Midbrain (tissue), 1 donor: ENCODE results near the gene USP6NL.

Experiments
- DNase-seq: peaks from one replicate; lab custom pipeline; 2025; lab: John Stamatoyannopoulos, UW

The USP6NL gene

DNA sequence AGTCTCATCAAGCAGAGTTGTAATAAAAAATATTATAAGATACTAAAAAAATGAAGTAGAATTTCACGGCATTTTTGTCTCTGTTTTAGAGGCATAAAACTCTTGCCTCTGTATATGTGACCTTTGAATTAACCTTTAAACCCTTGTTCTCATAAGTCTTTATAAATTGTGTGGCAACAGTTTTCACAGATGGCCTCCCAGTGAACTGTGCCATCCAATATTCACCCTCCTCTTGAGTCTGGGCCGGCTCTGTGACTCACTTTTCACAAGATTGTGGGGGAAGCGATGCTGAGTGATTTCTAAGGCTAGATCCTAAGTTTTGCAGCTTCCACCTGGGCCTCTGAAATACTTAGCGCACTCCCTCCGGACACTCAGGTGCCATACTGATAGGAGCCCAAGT is 4.6 kb upstream of the USP6NL start:
- DNase-seq, result no peak

DNA sequence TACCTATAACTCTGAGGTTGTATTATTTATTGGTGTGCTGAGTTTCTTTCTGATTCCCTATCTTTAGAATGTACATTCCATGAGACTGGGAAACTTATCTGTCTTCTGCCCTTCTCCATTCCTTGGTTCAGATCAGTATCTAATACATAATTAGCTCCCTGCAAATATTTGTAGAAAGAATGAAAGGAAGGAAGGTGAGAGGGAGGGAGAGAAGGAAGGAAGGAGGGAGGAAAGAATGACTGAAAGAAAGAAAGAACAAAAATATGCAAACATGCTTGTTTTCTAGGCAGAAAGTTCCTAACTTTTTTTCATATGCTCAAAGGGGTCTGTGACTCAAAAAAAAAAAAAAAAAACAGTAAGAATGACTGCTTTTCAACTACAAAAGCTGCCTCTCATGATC is 3.9 kb upstream of the USP6NL start:
- no peak for DNase-seq

DNA sequence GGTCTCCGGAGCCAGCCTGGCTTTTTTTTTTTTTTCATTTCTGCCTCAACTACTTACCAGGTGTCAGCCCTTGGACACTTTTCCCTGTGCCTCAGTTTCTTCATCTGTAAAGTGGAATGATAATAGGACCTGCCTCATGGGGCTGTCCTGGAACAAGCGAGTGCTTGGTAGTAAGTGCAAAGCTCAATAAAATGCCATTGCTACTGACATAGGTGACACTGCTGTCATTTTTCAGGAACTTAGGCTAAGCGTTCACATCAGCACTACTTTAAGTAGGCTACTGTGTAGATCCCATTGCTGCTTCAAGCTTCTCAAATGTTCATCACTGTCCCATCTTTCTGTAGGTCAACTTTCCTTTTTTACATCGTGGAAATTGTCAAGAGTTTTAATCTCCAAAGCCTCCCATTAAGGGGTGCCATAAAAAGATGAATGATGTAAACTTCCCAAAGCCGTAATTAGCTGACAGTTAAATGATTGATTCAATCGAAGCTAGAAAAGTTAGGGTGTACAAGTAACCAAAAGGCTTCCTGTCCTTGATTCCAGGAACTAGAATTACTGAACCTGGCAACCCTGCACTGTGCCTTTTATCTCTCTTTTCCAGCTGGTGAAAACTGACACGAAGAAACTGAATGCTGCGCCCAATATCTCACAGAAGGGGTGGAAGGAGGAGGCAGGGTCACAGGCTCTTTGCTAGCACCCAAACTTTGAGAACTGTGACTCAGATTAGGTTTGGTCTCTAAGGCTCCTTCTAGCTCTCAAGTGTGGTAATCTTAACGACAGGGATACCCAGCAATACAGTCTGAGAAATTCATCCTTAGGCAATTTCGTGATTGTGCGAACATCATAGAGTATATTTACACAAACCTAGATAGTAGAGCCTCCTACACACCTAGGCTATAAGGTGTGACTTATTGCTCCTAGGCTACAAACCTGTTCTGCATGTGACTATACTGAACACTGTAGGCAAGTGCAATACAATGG is 861 bp upstream of the USP6NL start:
- DNase-seq, result no peak

DNA sequence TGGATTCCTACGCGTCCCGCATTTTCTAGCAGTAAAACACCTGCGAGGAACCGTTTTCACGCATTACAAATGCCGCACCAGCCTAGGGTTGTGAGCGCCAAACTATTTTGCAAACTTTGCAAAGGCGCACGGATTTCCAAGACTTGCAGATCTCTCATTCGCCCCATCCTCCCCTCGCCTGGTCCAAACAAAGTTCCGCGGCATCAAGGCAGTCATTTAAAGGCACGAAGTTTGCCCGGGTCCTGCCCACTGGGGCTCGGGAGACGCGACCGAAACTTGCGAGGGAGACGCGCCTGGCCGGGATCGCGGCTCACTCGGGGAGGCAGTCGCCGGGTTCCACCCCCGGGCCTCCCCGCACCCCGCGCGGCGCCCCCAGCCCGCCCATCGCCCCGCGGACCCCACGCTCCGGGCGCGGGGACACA is 613 bp downstream of the USP6NL start:
- DNase-seq, result no peak

DNA sequence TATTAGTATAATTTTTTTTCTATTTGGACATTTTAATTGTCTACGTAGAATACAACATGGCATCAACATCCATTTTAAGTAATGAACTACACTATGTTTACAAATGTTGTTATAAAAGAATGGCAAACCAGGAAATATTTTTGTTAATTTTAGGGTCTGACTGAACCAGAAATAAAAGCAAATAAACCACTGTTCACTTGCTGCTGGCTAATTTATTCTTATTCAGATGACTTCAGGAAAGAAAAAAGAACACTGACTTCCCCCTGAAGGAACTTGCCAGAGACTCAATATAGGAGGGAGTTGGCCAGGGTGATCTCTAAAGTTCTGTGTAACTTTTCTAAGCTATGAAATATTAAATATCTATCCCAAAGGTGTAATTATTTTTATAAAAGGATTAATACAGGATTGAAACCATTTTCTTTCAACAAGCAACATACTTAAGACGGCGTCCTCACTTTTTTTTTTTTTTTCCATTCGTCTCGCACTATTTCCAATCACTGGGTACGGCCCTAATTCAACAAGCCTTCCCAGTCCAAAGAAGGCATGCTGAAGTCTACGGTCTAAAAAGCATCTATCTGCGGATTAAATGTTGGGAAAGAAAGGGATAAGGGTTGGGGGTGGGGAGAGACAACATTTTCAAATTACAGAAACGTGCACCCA is 1.2 kb downstream of the USP6NL start:
- peak; percentile 17 for DNase-seq

DNA sequence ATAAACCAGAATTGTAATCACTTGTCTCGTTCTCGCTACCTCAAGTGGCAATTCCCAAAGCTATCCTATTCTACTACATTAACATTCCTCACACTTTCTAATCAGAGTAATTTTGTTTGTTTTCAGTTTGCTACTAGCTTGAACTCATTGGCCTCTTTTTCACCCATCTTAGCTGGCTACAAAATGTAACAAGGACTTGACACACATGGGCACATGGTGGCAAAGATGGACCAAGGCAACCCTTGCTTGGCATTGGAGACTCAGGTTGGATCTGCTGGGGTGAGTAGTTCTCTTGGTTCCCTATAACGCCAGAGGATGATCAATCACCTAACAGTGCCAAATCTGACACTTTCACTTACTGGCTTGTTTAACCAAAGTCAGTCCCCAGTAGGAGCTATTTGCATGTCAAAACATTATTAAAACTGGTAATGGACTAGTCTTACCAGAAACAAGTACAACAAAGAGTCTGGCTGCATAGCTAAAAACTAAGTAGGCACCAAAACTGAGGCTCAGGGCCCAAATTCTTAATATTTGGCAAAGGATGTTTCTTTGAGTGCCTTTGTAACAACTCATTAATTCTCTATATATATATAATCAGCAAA is 1.9 kb downstream of the USP6NL start:
- DNase-seq, result no peak

DNA sequence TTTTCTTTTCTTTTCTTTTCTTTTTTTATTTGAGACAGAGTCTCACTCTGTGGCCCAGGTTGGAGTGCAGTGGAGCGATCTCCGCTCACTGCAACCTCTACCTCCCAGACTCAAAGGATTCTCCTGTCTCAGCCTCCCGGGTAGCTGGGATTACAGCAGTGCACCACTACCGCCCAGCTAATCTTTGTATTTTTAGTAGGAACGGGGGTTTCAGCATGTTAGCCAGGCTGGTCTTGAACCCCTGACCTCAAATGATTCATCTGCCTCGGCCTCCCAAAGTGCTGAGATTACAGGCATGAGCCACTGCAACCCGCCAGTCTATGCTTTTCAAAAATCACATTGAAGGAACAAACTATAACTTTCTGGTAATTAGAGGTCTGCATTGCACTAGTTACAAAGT is 2.4 kb downstream of the USP6NL start:
- no peak for DNase-seq

DNA sequence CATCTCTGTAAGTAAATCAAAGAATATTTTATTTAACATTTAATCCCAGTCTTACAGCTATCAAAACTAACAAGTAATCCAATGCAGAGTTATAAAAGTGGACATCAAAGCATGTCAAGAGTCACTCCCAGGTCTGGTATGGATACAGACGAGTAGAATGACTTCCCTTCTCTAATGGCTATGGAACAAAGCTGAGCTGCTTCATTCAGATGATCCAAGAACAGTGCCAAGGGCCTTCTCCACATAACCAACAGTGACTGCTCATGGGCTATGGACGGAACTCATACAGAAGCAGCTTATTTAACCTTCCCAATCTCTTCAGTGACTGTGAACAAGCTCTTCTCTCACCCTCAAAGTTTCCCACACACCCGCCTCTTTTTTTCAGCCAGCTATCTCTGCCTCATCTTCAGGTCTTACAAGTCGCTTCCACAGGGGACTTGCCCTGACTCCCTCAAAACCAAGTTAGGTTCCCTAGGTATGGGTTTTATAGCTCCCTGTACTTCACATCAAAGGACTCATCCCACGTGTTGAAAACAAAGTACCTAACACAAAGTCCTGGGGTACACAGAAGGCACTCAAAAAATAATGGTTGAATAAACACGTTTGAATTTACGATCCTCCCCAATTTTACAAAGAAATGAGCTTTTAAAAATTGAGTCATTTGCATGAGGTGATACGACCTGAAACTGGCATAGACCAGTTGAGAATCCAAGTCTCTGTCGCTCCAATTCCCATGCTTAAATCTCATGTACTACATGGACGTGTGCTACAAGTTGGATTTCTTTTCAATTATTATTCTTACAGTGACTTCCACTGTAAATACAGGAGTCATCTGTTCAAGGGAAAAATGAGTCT is 3.1 kb downstream of the USP6NL start:
- DNase-seq, result no peak

DNA sequence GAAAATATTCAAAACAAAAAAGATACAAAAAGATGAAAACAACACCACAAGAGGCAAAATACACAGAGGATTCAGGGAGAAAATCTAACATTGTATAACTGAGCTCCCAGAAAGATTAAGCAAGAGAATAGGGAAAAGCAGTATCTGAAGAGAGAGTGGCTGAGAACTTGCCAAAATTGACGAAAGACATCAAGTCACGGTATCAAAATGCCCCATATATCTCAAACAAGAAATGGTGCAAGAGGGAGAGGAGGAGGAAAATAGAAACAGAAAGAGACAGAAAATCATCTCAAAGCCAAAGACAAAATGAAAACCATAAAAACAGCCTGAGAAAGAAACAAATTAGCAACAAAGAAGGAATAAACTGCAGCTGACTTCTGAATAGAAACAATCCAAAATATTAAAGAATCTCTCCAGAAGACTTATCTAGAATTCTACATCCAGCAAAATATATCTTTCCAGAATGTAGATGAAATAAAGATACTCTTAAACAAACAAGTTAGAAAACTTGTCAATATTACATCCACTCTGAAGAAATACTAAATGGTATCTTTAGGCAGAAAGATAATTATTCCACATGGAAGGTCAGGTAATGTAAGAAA is 5.5 kb downstream of the USP6NL start:
- no peak for DNase-seq

DNA sequence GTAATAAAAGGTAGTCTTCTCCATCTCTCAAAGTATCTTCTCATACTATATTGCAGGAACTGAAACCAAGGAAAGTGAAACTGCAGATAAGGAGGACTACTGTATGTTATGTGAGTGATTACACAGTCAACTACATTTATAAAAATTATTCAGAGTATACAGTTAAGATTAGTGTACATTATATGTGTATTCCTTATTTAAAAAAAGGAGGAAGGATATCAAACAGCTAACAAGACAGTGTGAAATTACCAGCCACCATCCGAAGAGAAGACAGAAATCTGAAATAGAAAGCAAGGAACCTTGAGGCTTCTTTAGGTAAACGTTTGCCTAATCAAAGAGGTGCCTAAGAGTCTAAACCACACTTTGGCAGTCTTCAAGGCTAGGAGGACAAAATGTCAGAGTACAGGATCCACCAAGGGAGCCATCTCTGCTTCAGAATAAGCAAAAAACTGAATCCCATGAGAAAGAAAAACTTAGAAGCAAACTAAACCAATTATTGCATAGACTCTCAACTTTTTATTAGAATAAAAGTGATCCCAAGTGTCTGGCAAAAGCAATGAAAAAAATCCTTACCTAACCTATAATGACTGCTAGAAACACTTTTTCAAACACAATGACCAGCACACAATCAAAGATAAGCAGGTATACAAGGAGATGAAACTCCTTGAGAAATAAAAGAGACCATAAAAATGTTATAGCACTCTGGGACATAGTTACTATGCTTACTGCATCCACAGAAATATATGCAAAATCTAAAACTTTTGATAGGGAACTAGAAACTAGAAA is 6.4 kb downstream of the USP6NL start:
- no peak for DNase-seq

DNA sequence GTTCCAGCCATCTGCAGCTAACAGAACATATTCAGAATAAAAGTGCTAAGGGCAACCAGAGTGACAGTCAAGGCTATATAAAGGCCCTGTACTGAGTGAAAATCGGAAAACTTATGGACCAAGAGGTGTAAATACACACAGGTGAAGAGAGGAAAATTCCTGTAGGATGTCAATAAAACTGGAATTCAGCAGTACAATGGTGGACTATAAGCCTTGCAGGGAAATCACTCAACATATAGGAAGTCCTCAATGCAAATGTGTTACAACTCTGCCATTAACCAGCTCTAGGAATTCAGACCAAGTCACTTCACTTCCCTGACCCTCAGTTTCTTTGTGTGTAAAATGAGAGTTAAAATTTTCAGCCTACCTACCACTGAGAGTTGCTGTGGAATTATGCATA is 7.7 kb downstream of the USP6NL start:
- DNase-seq, result no peak

DNA sequence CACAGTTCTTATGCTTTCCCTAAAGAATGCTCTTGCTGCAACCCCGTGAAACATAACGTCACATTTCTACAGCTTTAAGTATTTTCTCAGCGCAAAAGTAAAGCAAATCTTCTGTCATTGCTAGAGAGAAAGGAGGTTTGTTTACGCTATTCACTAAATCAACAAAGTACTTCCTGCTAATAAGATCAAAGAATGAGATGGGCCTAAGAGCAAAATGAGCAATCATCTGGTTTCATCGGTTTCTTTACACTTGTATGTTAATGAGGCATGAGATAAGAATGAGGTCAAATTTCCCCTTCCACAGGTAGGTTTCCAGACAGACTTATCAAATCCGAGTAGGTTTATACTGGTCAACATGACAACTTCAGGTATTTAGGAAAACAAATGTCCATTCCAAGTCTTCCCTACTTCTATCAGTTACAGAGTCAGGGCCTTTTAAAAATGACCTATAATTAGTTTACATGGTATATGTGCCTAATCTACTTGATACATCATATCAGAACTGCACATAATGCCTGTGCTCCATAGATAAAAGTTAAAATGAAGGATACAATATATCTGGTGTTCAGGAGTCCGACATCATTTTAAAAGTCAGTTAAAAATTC is 8.4 kb downstream of the USP6NL start:
- DNase-seq, result no peak

DNA sequence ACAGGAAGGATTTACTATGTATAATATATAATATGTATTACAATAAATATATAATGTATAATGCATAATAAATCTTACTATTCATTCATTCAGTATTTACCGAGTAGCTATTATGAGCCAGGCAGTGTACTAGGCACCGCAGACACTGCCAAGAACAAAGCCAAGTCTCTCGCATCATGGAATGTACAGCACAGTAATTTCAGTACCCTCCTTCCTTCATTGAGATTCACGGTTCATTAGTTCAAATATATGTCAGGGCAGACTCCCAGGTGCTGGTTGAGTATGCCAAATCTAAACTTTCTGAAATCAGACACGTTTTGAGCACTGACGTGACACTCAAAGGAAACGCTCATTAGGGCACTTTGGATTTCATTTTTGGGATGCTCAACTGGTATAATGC is 9.1 kb downstream of the USP6NL start:
- DNase-seq, result no peak

DNA sequence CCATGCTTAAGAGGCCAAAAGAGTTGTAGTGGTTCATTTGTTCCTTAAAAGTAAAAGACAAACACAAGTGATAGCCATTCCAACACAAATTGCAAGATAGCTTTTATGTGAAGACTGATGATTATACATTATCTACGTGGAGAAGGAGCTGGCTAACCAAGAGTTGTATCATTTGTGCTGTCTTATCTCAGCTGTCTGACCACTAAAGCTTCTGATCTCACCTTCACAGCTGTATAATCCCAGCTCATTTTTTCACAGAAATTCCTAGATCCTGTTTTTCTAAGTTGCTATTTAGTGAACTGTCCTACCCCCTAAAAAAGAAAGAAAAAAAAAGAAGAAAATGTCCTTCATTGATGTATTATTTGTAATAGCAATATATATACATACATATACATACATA is 9.8 kb downstream of the USP6NL start:
- DNase-seq, result no peak

DNA sequence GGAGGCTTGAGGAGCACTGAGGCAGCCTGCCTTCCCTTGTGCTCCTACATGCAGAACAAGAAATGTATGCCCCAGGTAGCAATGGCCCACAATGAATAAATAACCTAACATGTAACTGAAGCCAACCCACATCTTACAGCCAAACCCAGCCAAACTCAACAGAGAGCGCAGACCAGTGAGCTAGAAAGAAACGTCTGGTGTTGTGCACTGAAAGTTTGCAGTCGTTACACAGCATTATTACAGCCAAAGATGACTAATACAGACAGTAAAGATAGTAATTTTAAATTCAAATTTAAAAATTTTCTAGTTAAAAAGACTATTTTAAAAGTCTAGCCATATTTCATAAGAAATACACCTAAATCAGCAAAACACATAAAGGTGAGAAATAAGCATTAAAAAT is 11.2 kb downstream of the USP6NL start:
- no peak for DNase-seq

DNA sequence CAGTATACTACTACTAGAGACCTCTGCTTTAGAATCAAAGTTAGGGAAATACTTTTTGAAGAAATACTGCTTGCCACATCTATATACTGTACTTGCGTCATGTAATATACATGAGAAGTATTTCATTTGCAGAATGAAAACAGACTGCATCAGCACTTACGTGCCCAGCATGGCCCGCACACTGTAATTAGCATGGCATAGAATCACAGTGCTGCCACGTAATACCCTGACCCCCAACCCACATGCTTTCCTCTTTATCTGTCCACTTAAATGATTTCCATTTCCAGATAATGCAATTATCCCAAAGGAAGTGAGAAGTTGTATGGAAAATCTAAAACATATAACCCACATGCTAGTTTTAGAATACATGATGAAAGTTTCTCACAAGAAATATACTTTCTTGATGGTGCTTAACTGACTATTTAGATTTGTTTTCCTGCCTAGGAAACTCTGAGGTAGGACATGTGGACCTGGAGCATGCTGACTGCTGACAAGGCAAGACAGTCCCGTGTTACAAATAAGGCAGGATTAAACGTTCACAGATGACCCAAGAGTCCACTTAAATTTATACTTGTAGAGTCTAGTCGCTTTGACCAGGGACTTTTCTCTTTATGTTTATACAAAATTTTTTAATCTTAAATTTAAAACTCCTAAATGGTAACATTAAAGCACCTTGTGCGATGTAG is 12.6 kb downstream of the USP6NL start:
- DNase-seq, result no peak

DNA sequence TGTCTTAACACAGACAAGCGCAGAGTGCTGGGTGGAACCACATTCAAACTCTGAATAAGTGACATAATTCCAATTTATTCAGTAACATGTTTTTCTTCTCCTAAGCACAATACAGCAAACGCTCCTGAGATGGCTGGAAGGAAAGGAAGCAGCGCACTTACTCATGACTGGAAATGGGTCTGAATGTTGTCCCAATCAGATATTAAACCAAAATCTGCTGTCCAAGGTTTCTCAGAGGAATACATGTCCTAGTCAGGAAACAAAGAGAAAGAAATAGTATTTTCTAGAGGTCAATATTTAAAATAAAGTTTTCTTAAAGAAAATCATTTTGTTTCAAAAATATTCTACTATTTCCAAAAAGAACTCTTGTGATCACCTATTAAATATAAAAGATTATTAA is 14.0 kb downstream of the USP6NL start:
- DNase-seq, result no peak

DNA sequence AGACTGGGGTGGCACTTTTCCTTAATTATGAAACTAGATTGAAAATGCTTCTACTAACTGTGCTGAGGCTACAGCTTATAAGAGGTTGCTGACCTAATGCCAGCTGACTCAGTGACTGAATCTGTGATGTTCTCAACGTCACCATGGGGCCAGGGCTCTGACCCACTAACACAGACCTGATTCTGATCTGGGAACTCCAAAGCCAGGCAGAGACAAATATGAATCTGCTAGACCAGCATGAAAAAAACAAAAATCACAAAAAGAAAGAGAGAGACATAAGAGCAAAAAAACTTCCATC is 16.1 kb downstream of the USP6NL start:
- DNase-seq, result no peak

DNA sequence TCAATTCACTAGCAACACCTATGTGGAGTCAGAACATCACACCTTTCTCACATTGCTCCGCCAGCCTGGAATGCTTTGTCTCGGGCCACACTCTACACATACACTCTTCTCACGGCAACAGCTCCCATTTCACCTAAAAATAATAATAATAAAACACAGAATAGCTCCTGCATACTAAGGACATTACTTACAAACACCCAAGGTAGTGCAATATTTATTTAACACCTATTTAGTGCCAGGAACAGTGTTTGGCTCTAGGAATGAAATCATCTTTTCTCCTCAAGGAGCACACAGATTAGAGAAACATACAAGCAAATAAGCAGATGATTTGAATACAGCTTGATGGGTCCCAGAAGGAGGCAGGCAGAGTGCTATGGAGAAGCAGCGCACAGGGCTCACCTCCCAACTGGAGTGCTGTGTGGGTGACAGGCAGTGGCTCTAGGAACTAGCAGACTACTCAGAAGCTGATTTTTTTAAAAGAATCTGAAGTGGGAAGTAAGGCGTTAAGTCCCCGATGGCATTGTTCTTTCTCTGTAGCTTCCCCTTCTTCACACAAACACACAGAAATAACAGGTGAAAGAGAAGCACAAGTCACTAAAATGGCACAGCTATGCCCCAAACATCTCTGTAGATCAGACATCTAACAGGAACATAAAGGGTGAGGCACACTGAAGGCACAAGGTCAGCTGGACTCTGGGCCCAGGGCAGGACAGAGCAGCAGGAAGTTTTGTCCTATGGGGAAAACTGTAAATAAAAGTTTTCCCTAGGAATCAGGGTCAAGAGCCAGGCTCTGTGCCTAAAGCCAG is 16.7 kb downstream of the USP6NL start:
- no peak for DNase-seq
